ENCODE results near the gene KLHL10. TPM values are rescaled to one million over a fixed set of nuclear protein-coding genes. Genes with fewer than 3 reads are reported as not detected.
A peak's percentile ranks its signal among the peaks of the same experiment; 100 is the strongest.

The KLHL10 gene
- total and polyA plus RNA-seq, 9 donors: 0.13 to 0.60 (median 0.23) TPM

DNA sequence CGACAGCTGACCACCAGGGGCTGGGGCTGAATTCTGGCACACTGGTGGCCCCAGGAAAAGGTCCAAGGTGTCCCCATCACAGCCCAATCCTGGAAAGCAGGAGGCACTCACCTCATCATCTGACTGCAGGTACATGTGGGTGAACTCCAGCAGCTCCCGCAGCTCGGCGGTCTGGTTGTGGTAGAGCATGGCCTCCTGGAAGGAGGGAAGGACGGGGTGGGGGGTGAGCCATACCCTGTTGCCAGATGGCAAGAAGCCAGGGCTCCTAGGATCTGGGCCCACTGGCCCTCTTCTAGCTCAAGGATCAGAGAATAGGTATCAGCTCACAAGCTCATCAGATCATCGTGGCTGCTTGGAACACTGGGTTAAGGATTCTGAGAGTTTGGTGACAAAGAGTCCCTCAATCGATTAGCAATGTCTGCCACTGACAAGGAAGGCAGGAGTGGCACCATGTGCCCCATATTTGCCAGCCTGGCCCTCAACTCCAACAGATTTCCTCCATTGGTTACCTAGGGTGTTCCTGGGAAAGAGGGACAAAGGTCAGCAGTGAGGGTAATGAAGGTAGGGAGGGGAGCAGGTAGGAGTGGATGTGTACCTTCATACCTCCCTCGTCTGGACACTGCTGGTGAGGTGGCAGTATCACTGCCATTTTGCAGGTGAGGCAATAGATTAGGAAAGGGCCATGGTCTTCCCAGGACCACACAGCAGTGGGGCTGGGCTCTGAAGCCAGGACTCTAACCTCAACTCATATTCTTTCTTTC lies 30.8 kb upstream of the KLHL10 start:
- Histone ChIP-seq H3K36me3 (no peaks in the 10 kb centered on the region), H3K27ac (no peak overlapping the region), H3K4me1 (ENCODE audit: insufficient read depth) (peaks cover 8% of the 10 kb centered on the region), H3K4me3 (no peak overlapping the region), H3K9me3 (no peaks in the 10 kb centered on the region), H3K27me3 (no peaks in the 10 kb centered on the region)
- intact Hi-C loops (cut with DNase I): loop anchor here in 1 of 4 donors (10.0 kb wide), 1 partner anchor 58 kb away; the partner anchor contains the start of gene KLHL11
- 85 to 86% (median 85%) methylated on average over 8 of the region's 8 CpGs for WGBS, 3 donors
- TF ChIP-seq POLR2A (IDR thresholded peaks at IDR 0.05) (no peak), CTCF (IDR thresholded peaks at IDR 0.05) (no peak), EP300 (IDR thresholded peaks at IDR 0.05) (no peak)
- no peak for DNase-seq

GRCh38 chr17:41810659-41811548 lies 26.7 kb upstream of the KLHL10 start:
- H3K4me3 ChIP-seq: peak overlapping the region; percentile 86
- WGBS, 3 donors: 17 to 44% (median 19%) methylated on average over 21 to 58 of the region's 58 CpGs
- H3K9me3 ChIP-seq: no peaks in the 10 kb centered on the region
- TF ChIP-seq POLR2A (IDR thresholded peaks at IDR 0.05) (no peak), CTCF (IDR thresholded peaks at IDR 0.05) (no peak), EP300 (IDR thresholded peaks at IDR 0.05) (no peak)
- peak in 3 of 5 donors; percentile 33 to 53 (median 48) for DNase-seq
- H3K36me3 ChIP-seq: no peaks in the 10 kb centered on the region
- H3K4me1 ChIP-seq (ENCODE audit: insufficient read depth): peaks cover 8% of the 10 kb centered on the region
- H3K27ac ChIP-seq: peak overlapping the region in 1 of 2 donors; percentile 67
- intact Hi-C loops (cut with DNase I): no loop called here
- no peaks in the 10 kb centered on the region for H3K27me3 ChIP-seq

- Histone ChIP-seq H3K4me3 (peak within 1 kb of the TSS; percentile 86), H3K9me3 (no peaks in the 10 kb centered on the region), H3K27ac (peak within 1 kb of the TSS; percentile 47 to 67), H3K36me3 (no peaks in the 10 kb centered on the region), H3K4me1 (ENCODE audit: insufficient read depth) (peaks cover 8% of the 10 kb centered on the region), H3K27me3 (no peaks in the 10 kb centered on the region)
- peak; percentile 75 to 86 (median 81) for DNase-seq
- WGBS, 3 donors: 0% methylated on average over 53 to 96 of the region's 96 CpGs
- TF ChIP-seq POLR2A (IDR thresholded peaks at IDR 0.05) (peak; percentile 26), EP300 (IDR thresholded peaks at IDR 0.05) (no peak), CTCF (IDR thresholded peaks at IDR 0.05) (peak; percentile 58 to 91 (median 85))
- intact Hi-C loops (cut with DNase I): no loop called here
Measured at GRCh38 chr17:41811549-41812380, 25.9 kb upstream of the KLHL10 start, which contains the start of gene P3H4. Gene P3H4 (minus strand): TSS chr17:41811949. CDS start chr17:41811915, 34 bp downstream.

Measured in ovary (tissue), 9 donors.